Panc1 (cell line): ENCODE results near the gene CEACAM21. TPM values are rescaled to one million over a fixed set of nuclear protein-coding genes. Genes with fewer than 3 reads are reported as not detected.

Experiments
- ATAC-seq: fragments of 200-7000 bp; cut with Tn5 transposase; 2 replicates; pipeline ENCODE4 v1.9.1; 2020; ENCODE audit warnings: mild to moderate bottlenecking, moderate library complexity
- BruUV-seq: library from RNA; stranded (reverse); fragments of 400-500 nt; replicated peaks from 2 replicates; lab custom pipeline; 2021; lab: Mats Ljungman, UMichigan
- CTCF ChIA-PET: fragments of 300-600 bp; sonication (Branson Sonifier 250); formaldehyde crosslinking; loops from one replicate; lab custom pipeline; 2022; ENCODE audit warnings: antibody characterized with exemption; lab: Charles Lee
- POLR2A ChIA-PET: fragments of 300-600 bp; sonication (Branson Sonifier 250); formaldehyde crosslinking; loops from one replicate; lab custom pipeline; 2022; ENCODE audit warnings: antibody characterized with exemption; lab: Charles Lee
- DNase-seq: peaks from one replicate; pipeline ENCODE4 v3.0.0-alpha.2; 2010; ENCODE audit warnings: low read depth, low spot score
- H3K27ac ChIP-seq: 2 replicates; pipeline ENCODE4 v1.5.1; 2011; ENCODE audit warnings: mild to moderate bottlenecking, low read length, inconsistent platforms
- H3K27me3 ChIP-seq: fragments of 200-500 bp; sonication (Bioruptor generic); 2 replicates; pipeline ENCODE4 v1.6.0; 2014; ENCODE audit warnings: low read length, inconsistent platforms; ENCODE audit not compliant: control insufficient read depth, insufficient read depth
- H3K36me3 ChIP-seq: fragments of 200-500 bp; sonication (Bioruptor generic); 2 replicates; pipeline ENCODE4 v1.5.1; 2014; ENCODE audit warnings: inconsistent platforms, mild to moderate bottlenecking, low read length, moderate library complexity; ENCODE audit not compliant: control insufficient read depth, insufficient read depth
- H3K4me1 ChIP-seq: 2 replicates; pipeline ENCODE4 v1.5.1; 2011; ENCODE audit warnings: inconsistent platforms, mild to moderate bottlenecking, low read length, moderate library complexity; ENCODE audit not compliant: control insufficient read depth, insufficient read depth
- H3K4me3 ChIP-seq, 2 experiments: 2 replicates each; pipeline ENCODE4 v1.5.1; 2011 to 2012; ENCODE audit warnings: low read depth in 2 of 2, low read length in 2 of 2, mild to moderate bottlenecking in 2 of 2, inconsistent platforms in 1 of 2, moderate library complexity in 1 of 2
- H3K9me3 ChIP-seq: fragments of 200-500 bp; sonication (Bioruptor generic); 2 replicates; pipeline ENCODE4 v1.5.1; 2014; ENCODE audit warnings: low read depth, mild to moderate bottlenecking, inconsistent platforms, low read length, moderate library complexity; ENCODE audit not compliant: control insufficient read depth, insufficient read depth
- CTCF ChIP-seq: fragments of 450-650 bp; IDR thresholded peaks from 2 replicates; pipeline ENCODE4 v1.5.1; 2017; ENCODE audit warnings: mild to moderate bottlenecking
- POLR2AphosphoS5 ChIP-seq: IDR thresholded peaks from 2 replicates; pipeline ENCODE4 v1.6.1; 2012; ENCODE audit warnings: mild to moderate bottlenecking, low read depth, low read length, moderate library complexity
- REST ChIP-seq, 2 experiments: IDR thresholded peaks; 2 replicates each; pipeline ENCODE4 v1.6.1; 2011 to 2012; ENCODE audit warnings: low read depth in 2 of 2, control low read depth in 1 of 2, low read length in 1 of 2, mild to moderate bottlenecking in 1 of 2, moderate library complexity in 1 of 2; ENCODE audit not compliant: insufficient read depth in 1 of 2
- SIN3A ChIP-seq: IDR thresholded peaks from 2 replicates; pipeline ENCODE4 v1.6.1; 2012; ENCODE audit warnings: low read depth, mild to moderate bottlenecking, low read length, moderate library complexity, borderline replicate concordance; ENCODE audit not compliant: insufficient read depth
- TCF7L2 ChIP-seq: IDR thresholded peaks from 2 replicates; pipeline ENCODE4 v1.6.1; 2011; ENCODE audit warnings: mild to moderate bottlenecking, low read depth, low read length, inconsistent platforms
- in situ Hi-C: cut with HindIII; loops from 2 replicates; pipeline ENCODE4 v1.10.0; 2016; ENCODE audit warnings: low sequenced_read_pairs, low pct_unique_long_range_greater_than_20kb
- intact Hi-C: fragments of 100-400 bp; cut with micrococcal nuclease; formaldehyde crosslinking; loops from one replicate; pipeline ENCODE4 v1.10.0; 2022; ENCODE audit not compliant: unreplicated experiment
- total RNA-seq: library from RNA; stranded (reverse); gene quantifications from one replicate; pipeline ENCODE4 v1.2.1, GENCODE V29; 2021; ENCODE audit not compliant: unreplicated experiment

Gene CEACAM21
- total RNA-seq, 1 experiment from 2014 or later, result not detected

- no peak overlapping the region for H3K4me3 ChIP-seq
- no peak for TF ChIP-seq TCF7L2
- in situ Hi-C loops, result no loop called here
- no peaks in the 10 kb centered on the region for H3K4me1 ChIP-seq
- peaks cover 31% of the 10 kb centered on the region for H3K27me3 ChIP-seq
- intact Hi-C loops, result no loop called here
- DNase-seq (no peak), ATAC-seq (no peak)
- no peak overlapping the region for H3K27ac ChIP-seq
- ChIA-PET CTCF (no interaction called here), POLR2A (no interaction called here)
- no peaks in the 10 kb centered on the region for H3K36me3 ChIP-seq
- BruUV-seq, result no TSS peak
- H3K9me3 ChIP-seq, result no peaks in the 10 kb centered on the region
Observed at GRCh38 chr19:41555748-41556147, 20.2 kb upstream of the CEACAM21 start.

- BruUV-seq, result no TSS peak
- in situ Hi-C loops (no loop called here), intact Hi-C loops (loop anchor here (2.0 kb wide), 1 partner anchor 115 kb away; no protein-coding TSS in a partner anchor)
- TF ChIP-seq CTCF, result no peak
- no peak for TF ChIP-seq POLR2AphosphoS5
- no peak for TF ChIP-seq TCF7L2
- TF ChIP-seq REST (IDR thresholded peaks at IDR 0.05; ENCODE audit: insufficient read depth in 1 of 2, low read depth in 2 of 2, low read length in 1 of 2), result no peak
- no peak for TF ChIP-seq SIN3A
- ChIA-PET POLR2A (interaction anchor here (0.6 kb wide), 1 partner anchor 116 kb away, joined by 4 read pairs; no protein-coding TSS in a partner anchor), CTCF (interaction anchor here (1.3 kb wide), 1 partner anchor 115 kb away, joined by 11 read pairs; no protein-coding TSS in a partner anchor)
- H3K4me1 ChIP-seq, result no peaks in the 10 kb centered on the region
- no peaks in the 10 kb centered on the region for H3K9me3 ChIP-seq
- ATAC-seq (no peak), DNase-seq (no peak)
- no peak overlapping the region for H3K4me3 ChIP-seq
- H3K36me3 ChIP-seq, result no peaks in the 10 kb centered on the region
- H3K27ac ChIP-seq, result no peak overlapping the region
- H3K27me3 ChIP-seq, result peaks cover 9% of the 10 kb centered on the region
Observed at GRCh38 chr19:41563854-41564514, 12.0 kb upstream of the CEACAM21 start.
